NCI-H345 (cell line): ENCODE data around the gene TAPBP.
"Not testable (repeated sequence)": the region's sequence is repeated elsewhere in the genome, so short reads cannot be mapped to it uniquely, and the experiment has no call there.

Experiments
- DNase-seq: peaks from one replicate; lab custom pipeline; 2025; lab: John Stamatoyannopoulos, UW

The TAPBP gene

GRCh38 chr6:33296797-33297405 lies 17.0 kb downstream of the TAPBP start:
- no peak for DNase-seq

GRCh38 chr6:33295621-33296369 lies 18.1 kb downstream of the TAPBP start:
- DNase-seq: no peak

GRCh38 chr6:33294086-33294823 lies 19.6 kb downstream of the TAPBP start:
- DNase-seq: no peak

- DNase-seq: no peak
Observed at GRCh38 chr6:33292996-33293682, 20.7 kb downstream of the TAPBP start.

- no peak for DNase-seq
Observed at GRCh38 chr6:33290459-33290858, 23.4 kb downstream of the TAPBP start.

GRCh38 chr6:33289784-33290315 lies 24.0 kb downstream of the TAPBP start:
- no peak for DNase-seq

- DNase-seq: peak; percentile 91
Observed at GRCh38 chr6:33288921-33289783, 24.7 kb downstream of the TAPBP start, which contains the start of the genes PFDN6 and WDR46. Gene PFDN6 (plus strand): TSS chr6:33289601. CDS start chr6:33289857, 256 bp downstream. Gene WDR46 (minus strand): TSS chr6:33289239. CDS start chr6:33289170, 69 bp downstream.

GRCh38 chr6:33288141-33288920 lies 25.5 kb downstream of the TAPBP start:
- DNase-seq: no peak

GRCh38 chr6:33286946-33287914 lies 26.6 kb downstream of the TAPBP start:
- no peak for DNase-seq

- not testable (repeated sequence) for DNase-seq
Observed at GRCh38 chr6:33285214-33285613, 28.7 kb downstream of the TAPBP start.

GRCh38 chr6:33280539-33280938 lies 33.3 kb downstream of the TAPBP start:
- no peak for DNase-seq

GRCh38 chr6:33279971-33280511 lies 33.8 kb downstream of the TAPBP start:
- no peak for DNase-seq

GRCh38 chr6:33279257-33279695 lies 34.6 kb downstream of the TAPBP start:
- no peak for DNase-seq

- no peak for DNase-seq
Observed at GRCh38 chr6:33278810-33279209, 35.1 kb downstream of the TAPBP start.

- no peak for DNase-seq
Observed at GRCh38 chr6:33278392-33278741, 35.5 kb downstream of the TAPBP start.

- no peak for DNase-seq
Observed at GRCh38 chr6:33277663-33278391, 36.1 kb downstream of the TAPBP start.

- DNase-seq: peak; percentile 80
Observed at GRCh38 chr6:33276864-33277662, 36.8 kb downstream of the TAPBP start, which contains the start of gene B3GALT4. Gene B3GALT4 (plus strand): TSS chr6:33277123. CDS start chr6:33277420, 297 bp downstream.
